ENCODE data around the gene ADAMTSL4. TPM values are rescaled to one million over a fixed set of nuclear protein-coding genes. Genes with fewer than 3 reads are reported as not detected.

The ADAMTSL4 gene
- total and polyA plus RNA-seq, 5 donors from 2014 or later, result 0.12 to 0.22 TPM; not detected in 3

GRCh38 chr1:150553392-150554085 is 4.3 kb downstream of the ADAMTSL4 start:
- no peaks in the 10 kb centered on the region for H3K9me3 ChIP-seq (ENCODE audit: control insufficient read depth in 2 of 2, low read length in 2 of 2)
- ATAC-seq (ENCODE audit: low read depth in 2 of 2) (no peak), DNase-seq (no peak)
- Mint-ChIP-seq H3K27ac (no peak overlapping the region), H3K9me3 (no peaks in the 10 kb centered on the region), H3K4me3 (no peak overlapping the region), H3K27me3 (peaks cover 26% of the 10 kb centered on the region), H3K4me1 (peaks cover 0 to 26% (median 11%) of the 10 kb centered on the region in 4 donors), H3K36me3 (peaks cover 5% of the 10 kb centered on the region)
- no peaks in the 10 kb centered on the region for H3K27me3 ChIP-seq (ENCODE audit: control insufficient read depth, insufficient read depth, low read length)
- peaks cover 3% of the 10 kb centered on the region for H3K36me3 ChIP-seq (ENCODE audit: control insufficient read depth, insufficient read depth, low read length)
- no peak overlapping the region for H3K27ac ChIP-seq (ENCODE audit: insufficient read depth, low read length, poor library complexity, severe bottlenecking)
- peaks cover 19% of the 10 kb centered on the region for H3K4me1 ChIP-seq (ENCODE audit: control insufficient read depth, insufficient read depth, low read length, poor library complexity, severe bottlenecking)
- no peak overlapping the region for H3K4me3 ChIP-seq (ENCODE audit: low read depth, low read length)

- Histone ChIP-seq H3K27me3 (ENCODE audit: control insufficient read depth, insufficient read depth, low read length) (no peaks in the 10 kb centered on the region), H3K36me3 (ENCODE audit: control insufficient read depth, insufficient read depth, low read length) (peaks cover 3% of the 10 kb centered on the region), H3K4me1 (ENCODE audit: control insufficient read depth, insufficient read depth, low read length, poor library complexity, severe bottlenecking) (peaks cover 15% of the 10 kb centered on the region), H3K9me3 (ENCODE audit: control insufficient read depth in 2 of 2, low read length in 2 of 2) (no peaks in the 10 kb centered on the region), H3K4me3 (ENCODE audit: low read depth, low read length) (no peak overlapping the region), H3K27ac (ENCODE audit: insufficient read depth, low read length, poor library complexity, severe bottlenecking) (no peak overlapping the region)
- peaks cover 24% of the 10 kb centered on the region for H3K27me3 Mint-ChIP-seq
- no peak for DNase-seq
- no peak overlapping the region for H3K4me3 Mint-ChIP-seq
- H3K36me3 Mint-ChIP-seq, result peaks cover 5% of the 10 kb centered on the region
- no peak for ATAC-seq (ENCODE audit: low read depth in 2 of 2)
- no peaks in the 10 kb centered on the region for H3K9me3 Mint-ChIP-seq
- peaks cover 0 to 25% (median 9%) of the 10 kb centered on the region in 4 donors for H3K4me1 Mint-ChIP-seq
- H3K27ac Mint-ChIP-seq, result no peak overlapping the region
Observed at GRCh38 chr1:150554086-150554452, 4.9 kb downstream of the ADAMTSL4 start.

DNA sequence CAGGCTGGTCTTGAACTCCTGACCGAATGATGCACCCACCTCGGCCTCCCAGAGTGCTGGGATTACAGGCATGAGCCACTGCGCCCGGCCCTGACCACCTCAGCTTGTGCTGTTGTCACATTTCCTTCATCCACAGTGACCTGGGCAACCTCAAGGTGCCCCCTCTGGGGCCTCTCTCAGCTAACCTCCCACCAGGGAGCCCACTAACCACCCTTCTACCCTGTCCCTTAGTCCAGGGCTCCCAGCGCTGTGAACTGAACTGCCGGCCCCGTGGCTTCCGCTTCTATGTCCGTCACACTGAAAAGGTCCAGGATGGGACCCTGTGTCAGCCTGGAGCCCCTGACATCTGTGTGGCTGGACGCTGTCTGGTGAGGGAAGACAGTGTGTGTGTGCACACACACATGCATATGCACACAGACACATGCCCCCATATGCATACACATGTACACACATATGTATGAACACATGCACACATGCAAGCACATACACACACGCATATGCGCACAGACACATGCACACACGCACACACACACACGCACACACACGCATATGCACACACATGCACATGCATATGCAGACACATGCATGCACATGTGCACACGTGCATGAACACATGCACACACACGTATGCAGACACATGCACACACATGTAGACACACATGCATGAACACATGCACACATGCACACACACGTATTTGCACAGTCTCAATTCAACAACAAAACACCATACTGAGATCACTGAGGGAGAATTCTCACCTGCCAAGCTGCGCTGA is 6.2 kb downstream of the ADAMTSL4 start:
- no peak overlapping the region for H3K27ac ChIP-seq (ENCODE audit: insufficient read depth, low read length, poor library complexity, severe bottlenecking)
- H3K4me1 Mint-ChIP-seq, result peaks cover 4 to 28% (median 15%) of the 10 kb centered on the region in 4 donors
- DNase-seq, result no peak

GRCh38 chr1:150555971-150556865 is 7.0 kb downstream of the ADAMTSL4 start:
- Mint-ChIP-seq H3K36me3 (peaks cover 5% of the 10 kb centered on the region), H3K27me3 (peaks cover 8% of the 10 kb centered on the region), H3K9me3 (no peaks in the 10 kb centered on the region), H3K4me3 (peak overlapping the region in 1 of 4 donors; percentile 40), H3K27ac (no peak overlapping the region), H3K4me1 (peaks cover 4 to 28% (median 16%) of the 10 kb centered on the region in 4 donors)
- Histone ChIP-seq H3K36me3 (ENCODE audit: control insufficient read depth, insufficient read depth, low read length) (peaks cover 3% of the 10 kb centered on the region), H3K9me3 (ENCODE audit: control insufficient read depth in 2 of 2, low read length in 2 of 2) (no peaks in the 10 kb centered on the region), H3K27ac (ENCODE audit: insufficient read depth, low read length, poor library complexity, severe bottlenecking) (no peak overlapping the region), H3K4me3 (ENCODE audit: low read depth, low read length) (no peak overlapping the region), H3K4me1 (ENCODE audit: control insufficient read depth, insufficient read depth, low read length, poor library complexity, severe bottlenecking) (peaks cover 22% of the 10 kb centered on the region), H3K27me3 (ENCODE audit: control insufficient read depth, insufficient read depth, low read length) (no peaks in the 10 kb centered on the region)
- no peak for DNase-seq
- no peak for ATAC-seq (ENCODE audit: low read depth in 2 of 2)

More for the DNA sequence above, 6.2 kb downstream of the ADAMTSL4 start:
- H3K27me3 ChIP-seq (ENCODE audit: control insufficient read depth, insufficient read depth, low read length), result no peaks in the 10 kb centered on the region
- no peak for ATAC-seq (ENCODE audit: low read depth in 2 of 2)
- H3K4me1 ChIP-seq (ENCODE audit: control insufficient read depth, insufficient read depth, low read length, poor library complexity, severe bottlenecking), result peaks cover 16% of the 10 kb centered on the region
- Mint-ChIP-seq H3K27ac (peak overlapping the region in 1 of 3 donors; percentile 72), H3K9me3 (no peaks in the 10 kb centered on the region), H3K27me3 (peaks cover 16% of the 10 kb centered on the region), H3K4me3 (peak overlapping the region in 1 of 4 donors; percentile 40), H3K36me3 (peaks cover 5% of the 10 kb centered on the region)
- no peak overlapping the region for H3K4me3 ChIP-seq (ENCODE audit: low read depth, low read length)
- no peaks in the 10 kb centered on the region for H3K9me3 ChIP-seq (ENCODE audit: control insufficient read depth in 2 of 2, low read length in 2 of 2)
- H3K36me3 ChIP-seq (ENCODE audit: control insufficient read depth, insufficient read depth, low read length), result peaks cover 3% of the 10 kb centered on the region

- H3K4me1 Mint-ChIP-seq, result peaks cover 4 to 28% (median 19%) of the 10 kb centered on the region in 4 donors
- H3K9me3 ChIP-seq (ENCODE audit: control insufficient read depth in 2 of 2, low read length in 2 of 2), result no peaks in the 10 kb centered on the region
- H3K36me3 ChIP-seq (ENCODE audit: control insufficient read depth, insufficient read depth, low read length), result peaks cover 3% of the 10 kb centered on the region
- H3K27ac ChIP-seq (ENCODE audit: insufficient read depth, low read length, poor library complexity, severe bottlenecking), result no peak overlapping the region
- ATAC-seq (ENCODE audit: low read depth in 2 of 2), result no peak
- H3K27me3 Mint-ChIP-seq, result peaks cover 4% of the 10 kb centered on the region
- H3K9me3 Mint-ChIP-seq, result no peaks in the 10 kb centered on the region
- H3K4me3 ChIP-seq (ENCODE audit: low read depth, low read length), result no peak overlapping the region
- no peaks in the 10 kb centered on the region for H3K27me3 ChIP-seq (ENCODE audit: control insufficient read depth, insufficient read depth, low read length)
- no peak overlapping the region for H3K4me3 Mint-ChIP-seq
- peaks cover 7% of the 10 kb centered on the region for H3K36me3 Mint-ChIP-seq
- peak overlapping the region in 1 of 3 donors; percentile 38 for H3K27ac Mint-ChIP-seq
- H3K4me1 ChIP-seq (ENCODE audit: control insufficient read depth, insufficient read depth, low read length, poor library complexity, severe bottlenecking), result peaks cover 26% of the 10 kb centered on the region
- DNase-seq, result no peak
Observed at GRCh38 chr1:150557065-150557600, 7.9 kb downstream of the ADAMTSL4 start.

GRCh38 chr1:150557813-150558212 is 8.6 kb downstream of the ADAMTSL4 start:
- Mint-ChIP-seq H3K4me3 (no peak overlapping the region), H3K36me3 (peaks cover 7% of the 10 kb centered on the region), H3K27me3 (no peaks in the 10 kb centered on the region), H3K9me3 (no peaks in the 10 kb centered on the region), H3K4me1 (peaks cover 4 to 30% (median 19%) of the 10 kb centered on the region in 4 donors), H3K27ac (no peak overlapping the region)
- H3K9me3 ChIP-seq (ENCODE audit: control insufficient read depth in 2 of 2, low read length in 2 of 2), result no peaks in the 10 kb centered on the region
- H3K4me1 ChIP-seq (ENCODE audit: control insufficient read depth, insufficient read depth, low read length, poor library complexity, severe bottlenecking), result peaks cover 32% of the 10 kb centered on the region
- ATAC-seq (ENCODE audit: low read depth in 2 of 2) (no peak), DNase-seq (no peak)
- H3K27ac ChIP-seq (ENCODE audit: insufficient read depth, low read length, poor library complexity, severe bottlenecking), result no peak overlapping the region
- H3K27me3 ChIP-seq (ENCODE audit: control insufficient read depth, insufficient read depth, low read length), result no peaks in the 10 kb centered on the region
- H3K4me3 ChIP-seq (ENCODE audit: low read depth, low read length), result no peak overlapping the region
- H3K36me3 ChIP-seq (ENCODE audit: control insufficient read depth, insufficient read depth, low read length), result peaks cover 3% of the 10 kb centered on the region

- no peak overlapping the region for H3K27ac Mint-ChIP-seq
- Histone ChIP-seq H3K27me3 (ENCODE audit: control insufficient read depth, insufficient read depth, low read length) (no peaks in the 10 kb centered on the region), H3K9me3 (ENCODE audit: control insufficient read depth in 2 of 2, low read length in 2 of 2) (no peaks in the 10 kb centered on the region), H3K27ac (ENCODE audit: insufficient read depth, low read length, poor library complexity, severe bottlenecking) (no peak overlapping the region), H3K36me3 (ENCODE audit: control insufficient read depth, insufficient read depth, low read length) (peaks cover 3% of the 10 kb centered on the region), H3K4me1 (ENCODE audit: control insufficient read depth, insufficient read depth, low read length, poor library complexity, severe bottlenecking) (peaks cover 37% of the 10 kb centered on the region), H3K4me3 (ENCODE audit: low read depth, low read length) (no peak overlapping the region)
- peaks cover 4 to 35% (median 22%) of the 10 kb centered on the region in 4 donors for H3K4me1 Mint-ChIP-seq
- DNase-seq (no peak), ATAC-seq (ENCODE audit: low read depth in 2 of 2) (no peak)
- H3K36me3 Mint-ChIP-seq, result peaks cover 7% of the 10 kb centered on the region
- H3K4me3 Mint-ChIP-seq, result no peak overlapping the region
- H3K27me3 Mint-ChIP-seq, result no peaks in the 10 kb centered on the region
- no peaks in the 10 kb centered on the region for H3K9me3 Mint-ChIP-seq
Observed at GRCh38 chr1:150558303-150558704, 9.1 kb downstream of the ADAMTSL4 start.

Data from CD4-positive, CD25-positive, alpha-beta regulatory T cell (primary cell).